Muscle layer of duodenum (tissue), 2 donors: Measurements from ENCODE around the gene CPN1.
"Not testable (repeated sequence)": the region's sequence is repeated elsewhere in the genome, so short reads cannot be mapped to it uniquely, and the experiment has no call there.

ENCODE experiments used
- H3K27ac ChIP-seq: one replicate; pipeline ENCODE4 v1.7.0; 2013; ENCODE audit warnings: mild to moderate bottlenecking, low read length
- H3K27me3 ChIP-seq: one replicate; pipeline ENCODE4 v1.7.0; 2013; ENCODE audit warnings: low read depth, mild to moderate bottlenecking, control low read depth, low read length
- H3K36me3 ChIP-seq, 2 donors: one replicate each; pipeline ENCODE4 v1.7.0; 2013; ENCODE audit warnings: low read length in 2 of 2, control low read depth in 1 of 2, mild to moderate bottlenecking in 1 of 2; ENCODE audit not compliant: insufficient read depth in 2 of 2, control insufficient read depth in 1 of 2
- H3K4me1 ChIP-seq, 2 donors: one replicate each; pipeline ENCODE4 v1.7.0; 2013; ENCODE audit warnings: low read length in 2 of 2, mild to moderate bottlenecking in 2 of 2, control low read depth in 1 of 2, moderate library complexity in 1 of 2; ENCODE audit not compliant: insufficient read depth in 2 of 2, control insufficient read depth in 1 of 2
- H3K4me3 ChIP-seq, 2 donors: one replicate each; pipeline ENCODE4 v1.7.0; 2013; ENCODE audit warnings: low read length in 2 of 2, low read depth in 1 of 2, mild to moderate bottlenecking in 1 of 2
- H3K9me3 ChIP-seq, 2 donors: one replicate each; pipeline ENCODE4 v1.7.0; 2013; ENCODE audit warnings: low read length in 2 of 2, control low read depth in 1 of 2, mild to moderate bottlenecking in 1 of 2; ENCODE audit not compliant: control insufficient read depth in 1 of 2
- donor health status: healthy.

CPN1 gene

DNA sequence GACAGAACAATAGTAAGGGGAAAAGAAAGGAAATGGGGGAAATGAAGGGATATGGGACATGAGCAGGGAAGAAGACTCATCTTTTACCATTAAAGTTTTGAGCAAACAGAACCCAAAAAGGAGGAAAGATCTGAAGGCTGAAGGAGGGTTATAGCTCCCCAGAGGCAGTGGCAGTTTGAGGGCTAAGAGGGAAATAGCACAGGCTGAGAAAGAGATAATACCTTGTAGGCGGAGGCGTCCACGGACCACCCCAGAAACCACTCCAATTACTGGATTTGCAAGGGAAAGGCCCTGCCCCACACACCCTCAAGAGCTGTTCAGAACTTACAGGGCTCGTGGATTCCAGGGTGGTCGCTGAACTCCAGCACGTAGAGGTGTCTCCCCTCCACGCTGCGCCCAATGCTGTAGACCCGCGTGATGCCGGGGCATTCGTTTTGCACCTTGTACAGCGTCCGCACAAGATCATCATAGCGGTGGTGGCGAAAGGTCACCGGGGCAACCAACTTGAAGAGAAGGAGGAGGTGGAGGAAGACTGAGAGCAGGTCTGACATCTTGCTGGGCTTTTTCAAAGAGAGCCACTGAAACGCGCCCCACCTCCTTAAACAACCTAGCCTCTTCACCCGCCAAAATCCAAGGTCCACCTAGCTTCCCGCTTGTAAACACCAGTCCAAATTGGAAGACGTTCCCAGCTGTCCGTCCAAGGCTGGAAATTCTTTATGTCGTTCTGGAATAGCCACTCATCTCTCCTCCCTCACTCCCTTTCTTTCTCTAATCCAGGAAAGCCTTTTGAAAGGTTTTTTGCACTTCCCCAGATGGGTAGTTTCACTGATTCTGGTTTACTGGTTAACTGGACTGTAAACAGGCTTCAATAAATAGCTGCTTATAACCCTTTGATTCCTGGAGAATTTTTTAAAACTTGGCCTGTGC is at the start of gene CPN1:
CPN1 (minus strand) TSS at position 795 of the 927 bp plus-strand sequence; CDS start at position 551, 244 bp downstream.
- H3K4me3 ChIP-seq, result no peak within 1 kb of the TSS
- H3K27ac ChIP-seq, result no peak within 1 kb of the TSS
- no peaks in the 10 kb centered on the region for H3K36me3 ChIP-seq
- no peaks in the 10 kb centered on the region for H3K27me3 ChIP-seq
- H3K4me1 ChIP-seq, result no peaks in the 10 kb centered on the region
- H3K9me3 ChIP-seq, result no peaks in the 10 kb centered on the region

DNA sequence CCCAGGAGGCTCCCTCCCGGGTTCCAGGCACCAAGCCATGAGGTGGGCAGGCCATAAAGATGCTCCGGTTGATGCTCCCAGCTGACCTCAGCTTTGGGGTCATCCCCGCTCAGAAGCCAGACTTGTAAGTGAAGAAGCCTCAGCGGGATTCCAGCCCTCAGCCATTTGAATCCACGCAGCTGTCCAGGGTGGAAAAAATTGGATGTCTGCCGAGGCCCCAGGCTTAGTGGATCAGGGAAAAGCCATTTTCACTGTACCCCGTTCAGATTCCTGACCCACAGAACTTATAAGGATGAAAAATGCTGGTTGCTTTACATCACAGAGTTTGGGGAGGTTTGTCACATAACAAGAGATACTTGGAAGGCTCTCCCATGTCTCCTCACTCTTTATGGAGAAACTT is 49.2 kb upstream of the CPN1 start:
- peaks cover 0 to 4% of the 10 kb centered on the region in 2 donors for H3K9me3 ChIP-seq
- no peak overlapping the region for H3K4me3 ChIP-seq
- no peak overlapping the region for H3K27ac ChIP-seq
- H3K4me1 ChIP-seq, result no peaks in the 10 kb centered on the region
- no peaks in the 10 kb centered on the region for H3K27me3 ChIP-seq
- H3K36me3 ChIP-seq, result no peaks in the 10 kb centered on the region

DNA sequence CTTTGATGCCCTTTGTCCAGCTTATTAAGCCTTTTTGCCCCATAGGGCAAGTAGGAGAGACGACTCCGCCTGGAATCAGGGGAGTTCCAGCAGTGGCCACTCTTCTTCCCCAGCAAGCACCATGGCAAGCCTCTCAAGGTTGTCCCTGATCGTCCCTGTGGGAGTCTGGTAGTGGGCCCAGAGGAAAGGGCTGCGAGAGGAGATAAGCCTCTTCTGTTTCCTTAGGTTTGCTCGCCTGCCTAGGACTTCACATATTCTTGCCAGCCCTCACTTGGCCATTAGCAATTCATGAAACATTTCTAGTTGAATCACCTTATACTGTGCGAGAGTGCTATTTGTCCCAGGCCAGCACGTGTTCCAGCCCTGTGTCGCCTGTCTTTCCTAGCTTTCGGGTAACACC is 47.8 kb upstream of the CPN1 start:
- no peaks in the 10 kb centered on the region for H3K4me1 ChIP-seq
- no peak overlapping the region for H3K27ac ChIP-seq
- no peaks in the 10 kb centered on the region for H3K9me3 ChIP-seq
- no peak overlapping the region for H3K4me3 ChIP-seq
- no peaks in the 10 kb centered on the region for H3K36me3 ChIP-seq
- no peaks in the 10 kb centered on the region for H3K27me3 ChIP-seq

DNA sequence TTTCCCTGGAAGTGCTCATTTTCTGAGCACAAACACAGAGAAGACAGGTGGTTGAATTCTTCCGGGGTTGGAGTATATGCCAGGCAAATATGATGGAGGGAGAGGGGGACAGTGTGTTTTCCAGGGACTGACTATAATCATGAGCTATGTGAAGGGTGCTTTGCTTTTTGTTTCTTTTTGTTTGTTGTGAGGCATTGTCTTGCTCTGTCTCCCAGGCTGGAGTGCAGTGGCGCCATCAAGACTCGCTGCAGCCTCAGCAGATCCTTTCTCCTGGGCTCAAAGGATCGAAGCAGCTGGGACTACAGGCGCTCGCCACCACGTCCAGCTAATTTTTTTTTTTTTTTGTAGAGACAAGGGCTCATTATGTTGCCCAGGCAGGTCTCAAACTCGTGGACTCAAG is 47.3 kb upstream of the CPN1 start:
- Histone ChIP-seq H3K4me3 (no peak overlapping the region), H3K9me3 (no peaks in the 10 kb centered on the region), H3K36me3 (no peaks in the 10 kb centered on the region), H3K27me3 (no peaks in the 10 kb centered on the region), H3K27ac (no peak overlapping the region), H3K4me1 (no peaks in the 10 kb centered on the region)

DNA sequence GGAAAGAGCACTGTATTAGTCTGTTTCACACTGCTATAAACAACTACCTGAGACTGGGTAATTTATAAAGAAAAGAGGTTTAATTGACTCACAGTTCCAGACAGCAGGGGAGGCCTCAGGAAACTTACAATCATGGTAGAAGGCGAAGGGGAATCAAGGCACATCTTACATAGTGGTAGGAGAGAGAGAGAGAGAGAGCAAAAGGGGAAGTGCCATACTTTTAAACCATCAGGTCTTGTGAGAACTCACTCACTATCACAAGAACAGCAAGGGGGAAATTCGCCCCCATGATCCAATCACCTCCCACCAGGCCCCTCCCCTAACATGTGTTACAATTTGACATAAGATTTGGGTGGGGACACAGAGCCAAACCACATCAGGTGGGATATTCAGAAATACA is 43.7 kb upstream of the CPN1 start:
- not testable (repeated sequence) for H3K9me3 ChIP-seq, H3K27me3 ChIP-seq, H3K36me3 ChIP-seq, H3K4me1 ChIP-seq, H3K27ac ChIP-seq, H3K4me3 ChIP-seq

DNA sequence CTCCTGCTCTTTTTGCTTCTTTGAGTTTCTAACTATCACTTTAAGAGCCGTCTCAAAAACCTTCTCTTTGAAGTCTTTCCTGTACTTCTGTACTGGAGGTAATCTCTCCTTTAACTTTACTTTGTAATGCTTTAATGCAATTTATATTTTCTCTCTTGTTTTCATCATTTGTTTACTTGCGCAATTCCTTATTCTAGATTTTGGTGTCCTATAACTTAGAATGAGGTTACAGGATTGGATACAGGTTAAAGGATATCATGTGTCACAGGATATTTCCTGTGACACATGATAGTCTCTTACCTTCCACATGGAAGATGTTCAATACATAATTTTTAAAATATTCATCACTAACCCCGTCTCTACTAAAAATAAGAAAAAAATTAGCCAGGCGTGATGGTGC is 42.4 kb upstream of the CPN1 start:
- no peaks in the 10 kb centered on the region for H3K27me3 ChIP-seq
- no peak overlapping the region for H3K27ac ChIP-seq
- H3K9me3 ChIP-seq, result no peaks in the 10 kb centered on the region
- H3K4me1 ChIP-seq, result no peaks in the 10 kb centered on the region
- no peaks in the 10 kb centered on the region for H3K36me3 ChIP-seq
- H3K4me3 ChIP-seq, result no peak overlapping the region

DNA sequence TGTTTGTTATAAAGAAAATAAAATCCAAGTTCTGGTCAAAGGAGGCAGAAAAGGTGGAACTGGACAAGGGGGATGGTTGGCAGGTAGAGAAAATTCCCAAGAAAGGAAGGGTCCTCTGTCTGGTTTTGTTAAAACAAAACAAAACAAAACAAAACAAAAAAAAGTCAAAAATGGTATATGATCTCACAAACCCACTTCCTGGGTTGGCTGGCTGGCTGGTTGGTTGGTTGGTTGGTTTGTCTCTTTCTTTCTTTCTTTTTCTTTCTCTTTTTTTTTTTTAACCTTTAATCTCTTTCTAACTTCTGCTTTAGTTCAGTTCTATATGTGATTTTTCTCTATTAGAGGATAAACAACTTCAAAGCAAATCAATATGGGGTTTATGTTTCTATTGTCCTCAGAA is 41.1 kb upstream of the CPN1 start:
- H3K4me3 ChIP-seq, result no peak overlapping the region
- no peaks in the 10 kb centered on the region for H3K9me3 ChIP-seq
- H3K27ac ChIP-seq, result no peak overlapping the region
- no peaks in the 10 kb centered on the region for H3K36me3 ChIP-seq
- H3K4me1 ChIP-seq, result no peaks in the 10 kb centered on the region
- no peaks in the 10 kb centered on the region for H3K27me3 ChIP-seq

DNA sequence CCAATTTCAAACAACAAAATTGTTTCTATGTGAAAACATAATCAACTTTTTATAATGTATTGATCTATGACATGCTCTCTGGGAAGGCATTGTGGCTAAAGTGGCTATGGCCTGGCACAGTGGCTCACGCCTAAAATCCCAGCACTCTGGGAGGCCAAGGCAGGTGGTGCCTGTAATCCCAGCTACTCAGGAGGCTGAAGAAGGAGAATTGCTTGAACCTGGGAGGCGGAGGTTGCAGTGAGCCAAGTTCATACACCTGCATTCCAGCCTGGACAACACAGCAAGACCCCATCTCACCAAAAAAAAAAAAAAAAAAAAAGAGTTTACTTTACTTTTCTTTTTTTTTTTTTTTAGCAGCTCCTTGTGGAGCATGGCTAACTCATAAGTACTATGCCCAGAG is 38.9 kb upstream of the CPN1 start:
- Histone ChIP-seq H3K27me3 (no peaks in the 10 kb centered on the region), H3K36me3 (no peaks in the 10 kb centered on the region), H3K4me3 (no peak overlapping the region), H3K4me1 (no peaks in the 10 kb centered on the region), H3K9me3 (no peaks in the 10 kb centered on the region), H3K27ac (no peak overlapping the region)

DNA sequence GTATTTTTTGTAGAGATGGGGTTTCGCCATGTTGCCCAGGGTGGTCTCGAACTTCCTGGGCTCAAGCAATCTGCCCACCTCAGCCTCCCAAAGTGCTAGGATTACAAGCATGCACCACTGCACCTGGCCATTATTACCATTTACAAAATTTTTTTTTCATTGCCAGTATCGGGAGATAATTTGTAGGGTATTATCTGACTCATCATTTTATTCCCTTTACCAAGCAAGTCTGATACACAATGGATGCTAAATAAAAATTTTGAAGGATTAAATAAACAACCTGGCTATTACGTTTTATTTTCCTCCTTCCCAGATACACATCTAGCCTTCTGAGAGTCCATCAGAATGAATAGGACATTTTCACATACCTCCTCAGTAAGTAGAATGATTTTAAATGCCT is 38.1 kb upstream of the CPN1 start:
- no peaks in the 10 kb centered on the region for H3K36me3 ChIP-seq
- H3K27me3 ChIP-seq, result no peaks in the 10 kb centered on the region
- H3K4me3 ChIP-seq, result no peak overlapping the region
- no peaks in the 10 kb centered on the region for H3K9me3 ChIP-seq
- no peak overlapping the region for H3K27ac ChIP-seq
- H3K4me1 ChIP-seq, result no peaks in the 10 kb centered on the region

DNA sequence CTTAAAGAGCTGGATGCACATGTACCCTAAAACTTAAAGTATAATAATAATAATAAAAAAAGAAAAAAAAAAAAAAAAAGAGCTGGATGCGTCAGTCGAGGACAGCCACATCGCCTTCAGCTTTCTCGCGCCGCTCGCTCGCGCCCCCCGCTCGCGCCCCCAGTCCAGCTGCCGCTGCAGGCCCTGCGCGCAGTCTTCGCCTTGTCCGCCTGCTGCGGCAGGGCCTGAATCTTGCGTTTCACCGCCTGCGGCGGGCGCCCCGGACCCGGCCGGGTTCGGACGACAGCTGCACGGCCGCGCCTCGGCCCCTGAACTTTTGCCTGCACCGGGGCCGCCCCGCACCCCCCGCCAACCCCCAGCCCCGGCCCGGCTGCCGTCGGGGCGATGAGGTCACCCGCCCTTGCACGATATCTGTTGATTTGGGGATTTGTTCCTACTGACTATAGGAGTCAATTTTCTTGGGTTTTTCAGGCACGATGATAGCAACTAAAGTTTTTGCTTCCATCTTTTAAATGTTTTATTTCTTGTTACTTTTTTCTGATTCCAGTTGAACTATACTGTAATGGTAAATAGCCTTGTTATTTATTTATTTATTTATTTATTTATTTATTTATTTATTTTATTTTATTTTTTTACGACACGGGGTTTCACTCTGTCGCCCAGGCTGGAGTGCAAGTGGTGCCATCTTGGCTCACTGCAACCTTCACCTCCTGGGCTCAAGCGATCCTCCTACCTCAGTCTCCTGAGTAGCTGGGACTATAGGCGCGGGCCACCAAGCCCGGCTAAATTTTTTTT is 33.5 kb upstream of the CPN1 start:
- Histone ChIP-seq H3K4me1 (no peaks in the 10 kb centered on the region), H3K9me3 (no peaks in the 10 kb centered on the region), H3K27me3 (peaks cover 3% of the 10 kb centered on the region), H3K27ac (no peak overlapping the region), H3K36me3 (no peaks in the 10 kb centered on the region), H3K4me3 (no peak overlapping the region)

DNA sequence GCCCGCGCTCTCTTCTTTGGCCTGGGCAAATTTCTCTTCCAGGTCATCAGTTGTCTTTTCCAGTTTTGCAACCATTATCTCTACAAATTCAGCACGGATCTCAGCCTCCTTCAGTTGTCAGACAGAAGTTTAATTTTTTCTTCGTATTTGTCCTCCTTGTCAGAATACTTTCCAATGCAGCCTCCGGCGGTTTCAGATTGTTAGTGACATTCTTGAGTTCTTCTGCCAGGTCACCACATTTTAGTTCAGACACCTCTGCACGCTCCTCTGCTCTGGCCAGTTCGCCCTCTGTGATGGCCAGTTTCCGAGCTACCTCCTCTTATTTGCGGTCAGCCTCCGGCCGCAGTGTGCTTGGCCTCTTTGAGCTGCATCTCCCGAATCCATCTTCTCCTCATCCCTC is 32.8 kb upstream of the CPN1 start:
- no peak overlapping the region for H3K27ac ChIP-seq
- H3K27me3 ChIP-seq, result peaks cover 3% of the 10 kb centered on the region
- H3K4me1 ChIP-seq, result no peaks in the 10 kb centered on the region
- no peak overlapping the region for H3K4me3 ChIP-seq
- H3K9me3 ChIP-seq, result no peaks in the 10 kb centered on the region
- H3K36me3 ChIP-seq, result no peaks in the 10 kb centered on the region
